Right ventricle myocardium superior (tissue), 1 donor: ENCODE data around the gene HOXD13. TPM values are rescaled to one million over a fixed set of nuclear protein-coding genes. Genes with fewer than 3 reads are reported as not detected.

ENCODE experiments used
- ATAC-seq: fragments of 200-7000 bp; cut with Tn5 transposase; one replicate; pipeline ENCODE4 v1.9.1; 2020; ENCODE audit warnings: mild to moderate bottlenecking; ENCODE audit not compliant: poor library complexity
- DNase-seq: peaks from one replicate; pipeline ENCODE4 v3.0.0-alpha.2; 2020
- intact Hi-C: fragments of 100-400 bp; cut with DNase I; formaldehyde crosslinking; loops from one replicate; pipeline ENCODE4 v1.11.2; 2022
- long read RNA-seq: library from polyadenylated mRNA; unstranded; transcript quantifications from one replicate; pipeline ENCODE4 v2.0.0, GENCODE V29; 2021
- total RNA-seq: library from RNA; stranded (reverse); fragmentation: NEBNext Ultra II Directional; extraction: Animal tissue kit (Norgen Biotek cat#: 25700); gene quantifications from one replicate; pipeline ENCODE4 v1.2.1, GENCODE V29; 2021
- donor health status: DM: no; HTN: yes; CAD: no; lungs with severe emphysema.

HOXD13 gene
- total RNA-seq = not detected
- long read RNA-seq = 0 reads

- no peak for ATAC-seq
- intact Hi-C loops = no loop called here
- DNase-seq = no peak
Observed at GRCh38 chr2:176092270-176093144, at the start of gene HOXD13. Gene HOXD13 (plus strand): TSS chr2:176092721. CDS start chr2:176092891, 170 bp downstream.

GRCh38 chr2:176056406-176056805 is 36.1 kb upstream of the HOXD13 start:
- DNase-seq (no peak), ATAC-seq (no peak)
- intact Hi-C loops = no loop called here

GRCh38 chr2:176063958-176064357 is 28.6 kb upstream of the HOXD13 start:
- ATAC-seq = no peak
- intact Hi-C loops = no loop called here
- DNase-seq = no peak

GRCh38 chr2:176066645-176067588 is 25.6 kb upstream of the HOXD13 start:
- DNase-seq (no peak), ATAC-seq (no peak)
- intact Hi-C loops = no loop called here

DNA sequence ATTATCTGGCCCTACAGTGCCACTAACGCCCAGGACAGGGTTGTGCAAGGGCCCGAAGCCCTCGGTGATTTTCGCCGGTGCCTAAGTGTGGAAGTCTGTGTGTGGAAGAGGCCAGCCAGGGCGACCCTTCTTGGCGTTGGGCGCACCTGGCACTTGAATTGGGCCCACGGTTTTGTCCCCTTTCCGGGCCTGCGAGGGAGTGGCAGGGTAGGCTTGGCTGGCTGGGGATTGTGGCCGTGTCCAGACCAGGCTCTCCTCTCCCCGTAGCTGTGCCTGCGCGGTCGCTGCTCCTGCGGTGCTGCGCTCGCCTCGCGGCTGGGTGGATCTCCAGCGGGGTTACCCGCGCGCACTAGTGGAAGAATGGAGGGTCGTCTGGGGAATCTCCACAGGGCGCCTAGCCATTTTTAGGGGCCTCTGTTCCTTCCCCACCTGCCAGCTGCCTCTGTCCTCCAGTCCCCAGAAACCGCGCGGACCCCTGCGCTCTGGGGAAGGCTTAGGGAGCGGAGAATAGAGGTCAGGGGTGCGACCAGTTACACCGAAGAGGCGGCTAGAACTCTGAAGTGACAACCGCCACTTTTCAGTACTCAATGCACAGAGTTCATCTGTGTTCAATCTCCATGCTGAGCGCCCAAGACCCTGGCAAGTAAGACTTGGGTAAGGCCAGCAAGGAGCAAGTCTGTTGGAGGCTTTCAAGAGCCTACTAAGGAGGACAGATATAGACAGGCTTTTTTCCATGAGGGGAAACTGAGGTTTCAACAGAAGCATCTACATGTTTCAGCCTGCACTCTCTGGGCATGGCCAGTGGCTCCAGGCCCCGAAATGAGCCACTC is 24.7 kb upstream of the HOXD13 start:
- DNase-seq = no peak
- intact Hi-C loops = no loop called here
- peak; percentile 38 for ATAC-seq

DNA sequence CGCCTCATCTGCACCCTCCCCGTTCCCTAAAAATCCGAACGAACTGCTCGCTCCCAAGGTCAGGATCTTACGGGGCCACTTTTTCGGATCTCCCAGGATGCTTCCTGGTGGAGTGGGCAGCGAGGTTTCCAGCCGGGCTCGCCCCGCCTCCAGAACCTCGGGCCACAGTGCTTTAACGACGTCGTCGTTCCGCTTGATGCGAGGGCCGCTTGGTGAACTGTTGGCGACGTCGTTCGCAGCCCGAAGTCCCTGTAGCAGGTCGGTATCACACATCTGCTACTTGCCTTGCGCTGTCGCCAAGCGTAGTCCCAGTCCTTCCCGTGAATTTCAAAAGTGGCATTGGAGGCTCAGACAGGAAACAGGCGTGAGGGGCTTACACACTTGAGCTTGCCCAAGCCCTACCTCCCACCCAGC is 24.1 kb upstream of the HOXD13 start:
- no peak for DNase-seq
- ATAC-seq = no peak
- intact Hi-C loops = no loop called here

DNA sequence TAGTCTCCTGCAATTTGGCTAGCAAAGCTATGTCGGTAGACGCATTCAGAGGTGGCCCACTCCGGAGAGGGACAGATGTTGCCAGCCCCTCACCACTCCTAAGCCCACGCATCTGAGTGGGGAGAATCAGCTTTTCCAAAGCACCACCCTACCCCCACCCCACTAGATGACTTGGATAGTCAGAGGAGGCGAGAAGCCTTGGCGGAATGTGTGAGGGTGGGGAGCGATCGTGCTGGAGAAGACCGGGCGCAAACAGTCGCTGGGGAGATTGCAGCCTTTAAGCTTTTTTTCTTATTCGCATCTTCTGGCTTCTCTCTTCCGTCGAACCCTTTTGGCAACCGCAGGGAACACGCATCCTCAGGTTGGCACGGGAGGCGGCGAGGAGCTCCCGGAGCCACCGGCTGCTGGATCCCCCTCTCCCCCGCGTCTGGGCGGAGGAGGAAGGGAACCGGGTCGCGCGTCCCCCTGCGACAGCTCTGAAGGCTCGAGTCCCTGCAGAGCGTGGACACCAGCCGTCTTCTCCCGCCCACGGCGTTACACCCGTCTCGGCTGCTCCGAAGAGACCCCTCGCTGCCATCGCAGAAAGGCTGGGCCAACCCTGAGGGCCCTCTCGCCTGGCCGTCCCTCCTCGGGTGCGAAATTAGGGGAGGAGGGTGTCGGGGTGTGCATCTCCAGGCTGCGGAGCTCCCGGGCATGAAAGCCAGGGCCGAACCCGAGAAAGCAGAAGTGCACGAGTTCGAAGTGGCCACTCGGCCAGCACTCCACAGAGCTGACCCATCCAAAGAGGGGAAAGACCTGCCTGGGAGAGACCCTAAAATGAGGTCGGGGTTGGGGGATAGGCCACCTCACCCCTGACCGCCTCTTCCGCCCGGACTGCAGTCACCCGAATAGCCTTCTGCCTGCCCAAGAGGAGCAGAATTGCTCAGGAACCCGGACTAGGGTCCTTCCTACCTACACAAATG is 20.9 kb upstream of the HOXD13 start:
- ATAC-seq (no peak), DNase-seq (no peak)
- intact Hi-C loops = no loop called here

DNA sequence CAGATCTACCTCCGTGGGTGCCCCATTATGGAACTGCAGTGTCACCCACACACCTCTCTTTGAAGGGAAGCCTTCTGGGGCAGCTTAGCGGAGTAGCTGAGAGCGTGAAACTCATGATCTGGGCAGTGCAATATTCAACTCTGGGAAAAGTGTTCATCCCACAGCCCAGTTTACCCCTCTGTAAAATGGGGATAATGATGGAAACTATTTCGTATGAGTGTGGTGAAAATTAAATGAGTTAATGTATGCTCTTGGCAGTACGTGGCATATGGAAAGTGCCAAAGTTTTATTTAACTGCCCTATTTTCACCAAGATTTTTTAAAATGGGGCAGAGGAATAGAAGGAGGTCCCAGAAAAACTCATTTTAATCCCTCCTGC is 20.2 kb upstream of the HOXD13 start:
- ATAC-seq (no peak), DNase-seq (no peak)
- intact Hi-C loops = no loop called here

- intact Hi-C loops = no loop called here
- DNase-seq = no peak
- no peak for ATAC-seq
Observed at GRCh38 chr2:176072951-176073904, 19.3 kb upstream of the HOXD13 start.

- intact Hi-C loops = no loop called here
- ATAC-seq (no peak), DNase-seq (no peak)
Observed at GRCh38 chr2:176074919-176075425, 17.5 kb upstream of the HOXD13 start.

DNA sequence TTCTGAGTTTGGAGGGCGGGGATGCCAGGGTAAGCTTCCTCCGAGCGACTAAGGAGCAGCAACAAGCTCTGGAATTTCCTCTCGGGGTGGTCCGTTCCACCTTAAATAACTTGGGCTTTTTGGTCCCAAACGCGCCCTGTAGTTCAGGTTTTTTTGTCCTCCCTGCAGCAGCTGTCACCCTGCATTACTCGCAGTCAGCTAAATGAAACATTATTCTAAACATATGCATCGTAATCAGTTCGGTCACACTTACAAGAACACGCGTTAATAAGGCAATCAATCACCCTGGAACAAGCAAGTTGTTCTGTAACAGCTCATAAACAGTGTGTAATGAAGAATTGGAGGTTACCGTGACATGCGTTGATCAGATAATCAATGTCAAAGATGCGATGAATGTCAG is 17.0 kb upstream of the HOXD13 start:
- DNase-seq (no peak), ATAC-seq (no peak)
- intact Hi-C loops = no loop called here

- intact Hi-C loops = no loop called here
Observed at GRCh38 chr2:176076063-176076462, 16.5 kb upstream of the HOXD13 start.

GRCh38 chr2:176076796-176077195 is 15.7 kb upstream of the HOXD13 start:
- ATAC-seq (no peak), DNase-seq (no peak)
- intact Hi-C loops = no loop called here

More at GRCh38 chr2:176076063-176076462, 16.5 kb upstream of the HOXD13 start:
- ATAC-seq (no peak), DNase-seq (no peak)

GRCh38 chr2:176078541-176079284 is 13.8 kb upstream of the HOXD13 start:
- intact Hi-C loops = no loop called here
- DNase-seq (no peak), ATAC-seq (no peak)

DNA sequence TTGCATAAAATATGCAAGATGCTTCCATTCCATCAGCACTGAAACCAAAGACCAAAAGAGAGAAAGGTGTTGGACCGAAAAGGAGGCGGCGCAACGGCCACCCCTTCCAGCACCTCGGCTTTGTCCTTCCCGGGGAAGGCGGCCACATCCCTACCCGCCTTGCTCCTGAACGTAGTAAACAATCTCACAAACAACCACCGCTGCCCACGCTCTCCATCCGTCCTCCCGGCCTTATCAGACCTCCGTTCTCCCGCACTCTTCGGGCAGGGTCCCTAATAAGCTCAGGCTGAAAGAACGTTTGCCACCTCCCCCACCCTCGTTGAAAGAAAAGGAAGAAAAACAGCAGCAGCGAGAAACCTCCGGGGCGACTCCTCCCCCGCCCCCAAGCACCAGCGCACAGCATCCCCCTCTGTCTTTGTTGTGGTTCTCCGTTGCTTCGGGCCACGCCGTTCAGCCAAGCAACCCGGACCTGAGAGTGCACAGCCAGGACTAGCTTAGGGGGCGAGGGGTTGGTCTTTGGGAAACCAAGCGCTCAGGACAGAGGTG is 13.2 kb upstream of the HOXD13 start:
- intact Hi-C loops = no loop called here
- no peak for DNase-seq
- ATAC-seq = no peak
